HepG2 (cell line): ENCODE measurements around the gene PARP2. TPM values are rescaled to one million over a fixed set of nuclear protein-coding genes. Genes with fewer than 3 reads are reported as not detected.

ENCODE experiments used
- KLF9 ChIP-seq: IDR thresholded peaks from 2 replicates; pipeline ENCODE4 v1.6.1; 2016; ENCODE audit warnings: low read depth
- NFRKB ChIP-seq: fragments of 450-650 bp; IDR thresholded peaks from 2 replicates; pipeline ENCODE4 v1.6.1; 2017
- PAX8 ChIP-seq: sonication (generic); formaldehyde crosslinking; IDR thresholded peaks from 2 replicates; pipeline ENCODE4 v1.8.0; 2022; ENCODE audit warnings: mild to moderate bottlenecking, missing genetic modification reagents, borderline replicate concordance
- PPARG ChIP-seq: conservative IDR thresholded peaks from 2 replicates; pipeline ENCODE4 v1.6.1; 2016; ENCODE audit warnings: missing biosample characterization, missing genetic modification reagents
- PRMT3 ChIP-seq: sonication (generic); formaldehyde crosslinking; IDR thresholded peaks from 2 replicates; pipeline ENCODE4 v1.8.1; 2022; ENCODE audit warnings: low read depth, mild to moderate bottlenecking, moderate library complexity, missing genetic modification reagents, borderline replicate concordance
- RARG ChIP-seq: sonication (generic); formaldehyde crosslinking; IDR thresholded peaks from 2 replicates; pipeline ENCODE4 v1.4.0; 2020; ENCODE audit warnings: low read depth, mild to moderate bottlenecking, missing genetic modification reagents
- TOPORS ChIP-seq: sonication (generic); formaldehyde crosslinking; IDR thresholded peaks from 2 replicates; pipeline ENCODE4 v1.8.0; 2023; ENCODE audit warnings: mild to moderate bottlenecking, missing genetic modification reagents
- TRIM24 ChIP-seq: sonication (generic); formaldehyde crosslinking; IDR thresholded peaks from 2 replicates; pipeline ENCODE4 v1.8.0; 2022; ENCODE audit warnings: mild to moderate bottlenecking, missing genetic modification reagents
- ZNF10 ChIP-seq: sonication (generic); formaldehyde crosslinking; IDR thresholded peaks from 2 replicates; pipeline ENCODE4 v1.4.0; 2020; ENCODE audit warnings: mild to moderate bottlenecking, low read depth, missing genetic modification reagents, borderline replicate concordance
- ZNF484 ChIP-seq: sonication (generic); formaldehyde crosslinking; IDR thresholded peaks from 2 replicates; pipeline ENCODE4 v1.5.1; 2020; ENCODE audit warnings: mild to moderate bottlenecking, low read depth, missing genetic modification reagents, borderline replicate concordance
- ZNF879 ChIP-seq: sonication (generic); formaldehyde crosslinking; IDR thresholded peaks from 2 replicates; pipeline ENCODE4 v1.8.1; 2023; ENCODE audit warnings: missing genetic modification reagents
- polyA plus RNA-seq, 8 experiments: library from polyadenylated mRNA; depleted of rRNA in 3 of 8; stranded (reverse) in 7 of 8; unstranded in 1 of 8; fragments of >200 nt; fragmentation: Illumina TruSeq in 4 of 8; extraction: Trizol in 4 of 8; gene quantifications; 2 replicates each; pipeline versions ENCODE4 v1.2.1 to v1.2.3, GENCODE V29; 2011 to 2016; ENCODE audit warnings: low read depth in 4 of 8, missing spikeins in 1 of 8, mixed read lengths in 1 of 8; ENCODE audit not compliant: insufficient read depth in 1 of 8
- total RNA-seq, 5 experiments: library from RNA; depleted of rRNA; stranded (reverse); fragments of >200 nt; fragmentation: Illumina TruSeq; extraction: Trizol; gene quantifications; 2 replicates each; pipeline ENCODE4 v1.2.3, GENCODE V29; 2016; ENCODE audit warnings: low read depth in 1 of 5
- TF ChIP-seq, protein P1 (sequence below): sonication (generic); formaldehyde crosslinking; IDR thresholded peaks from 2 replicates; pipeline ENCODE4 v1.9.0; 2021; ENCODE audit warnings: missing genetic modification reagents, borderline replicate concordance
- TF ChIP-seq, protein P2 (sequence below): sonication (generic); formaldehyde crosslinking; IDR thresholded peaks from 2 replicates; pipeline ENCODE4 v1.4.0; 2020; ENCODE audit warnings: mild to moderate bottlenecking, low read depth, missing genetic modification reagents
- TF ChIP-seq, protein P3 (sequence below): fragments of 450-650 bp; IDR thresholded peaks from 2 replicates; pipeline ENCODE4 v1.6.1; 2017; ENCODE audit warnings: mild to moderate bottlenecking
- TF ChIP-seq, protein P4 (sequence below), 2 experiments: sonication (generic) in 1 of 2; formaldehyde crosslinking in 1 of 2; IDR thresholded peaks; 2 replicates each; pipeline versions ENCODE4 v1.5.1 to v1.6.1; 2011 to 2020; ENCODE audit warnings: borderline replicate concordance in 1 of 2, low read depth in 1 of 2, low read length in 1 of 2, mild to moderate bottlenecking in 1 of 2, missing genetic modification reagents in 1 of 2, moderate library complexity in 1 of 2
- TF ChIP-seq, protein P5 (sequence below): IDR thresholded peaks from 2 replicates; pipeline ENCODE4 v1.6.1; 2012; ENCODE audit warnings: low read length, improper control_type of control experiment

Gene PARP2
- total and polyA plus RNA-seq, 2 of the 13 experiments (the other 11 are each of a cell fraction or from before 2014, with no cell fraction given): 37.3 to 38.4 TPM

DNA sequence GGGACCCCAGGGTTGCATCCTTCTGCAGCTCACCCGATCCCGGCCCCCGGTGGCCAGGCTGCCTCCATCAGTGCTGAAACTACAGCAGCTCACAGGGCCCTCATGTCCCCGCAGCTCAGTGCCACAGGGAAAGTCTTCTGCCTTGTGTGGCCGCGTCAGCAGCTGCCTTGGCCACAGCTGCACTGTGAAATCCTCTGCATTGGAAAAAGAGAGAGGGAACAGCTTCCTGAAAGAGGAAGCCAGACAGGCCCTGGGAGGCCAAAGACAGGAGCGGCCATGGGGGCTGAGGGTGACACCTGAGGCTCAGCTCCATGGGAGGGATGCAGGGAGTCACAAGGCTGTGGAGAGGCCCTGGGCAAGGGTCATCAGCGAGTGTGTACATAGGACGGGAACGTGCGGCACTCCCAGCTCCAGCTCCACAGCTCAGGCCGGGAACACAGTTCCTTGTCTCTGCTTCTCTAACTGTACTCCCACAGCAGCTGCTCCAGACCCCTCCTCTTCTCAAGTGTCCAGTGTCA lies 32.7 kb downstream of the PARP2 start (continued):
- TF ChIP-seq ZNF484 (CRISPR knock-in tag): no peak
- 0 out of 2 replicates have a peak, but pooled peaks have one; percentile 9 for TF ChIP-seq PAX8 (CRISPR knock-in tag)
- TF ChIP-seq, protein P1, sequence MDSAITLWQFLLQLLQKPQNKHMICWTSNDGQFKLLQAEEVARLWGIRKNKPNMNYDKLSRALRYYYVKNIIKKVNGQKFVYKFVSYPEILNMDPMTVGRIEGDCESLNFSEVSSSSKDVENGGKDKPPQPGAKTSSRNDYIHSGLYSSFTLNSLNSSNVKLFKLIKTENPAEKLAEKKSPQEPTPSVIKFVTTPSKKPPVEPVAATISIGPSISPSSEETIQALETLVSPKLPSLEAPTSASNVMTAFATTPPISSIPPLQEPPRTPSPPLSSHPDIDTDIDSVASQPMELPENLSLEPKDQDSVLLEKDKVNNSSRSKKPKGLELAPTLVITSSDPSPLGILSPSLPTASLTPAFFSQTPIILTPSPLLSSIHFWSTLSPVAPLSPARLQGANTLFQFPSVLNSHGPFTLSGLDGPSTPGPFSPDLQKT (CRISPR knock-in tag): no peak
- TF ChIP-seq, protein P2, sequence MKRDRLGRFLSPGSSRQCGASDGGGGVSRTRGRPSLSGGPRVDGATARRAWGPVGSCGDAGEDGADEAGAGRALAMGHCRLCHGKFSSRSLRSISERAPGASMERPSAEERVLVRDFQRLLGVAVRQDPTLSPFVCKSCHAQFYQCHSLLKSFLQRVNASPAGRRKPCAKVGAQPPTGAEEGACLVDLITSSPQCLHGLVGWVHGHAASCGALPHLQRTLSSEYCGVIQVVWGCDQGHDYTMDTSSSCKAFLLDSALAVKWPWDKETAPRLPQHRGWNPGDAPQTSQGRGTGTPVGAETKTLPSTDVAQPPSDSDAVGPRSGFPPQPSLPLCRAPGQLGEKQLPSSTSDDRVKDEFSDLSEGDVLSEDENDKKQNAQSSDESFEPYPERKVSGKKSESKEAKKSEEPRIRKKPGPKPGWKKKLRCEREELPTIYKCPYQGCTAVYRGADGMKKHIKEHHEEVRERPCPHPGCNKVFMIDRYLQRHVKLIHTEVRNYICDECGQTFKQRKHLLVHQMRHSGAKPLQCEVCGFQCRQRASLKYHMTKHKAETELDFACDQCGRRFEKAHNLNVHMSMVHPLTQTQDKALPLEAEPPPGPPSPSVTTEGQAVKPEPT: no peak
- TF ChIP-seq, protein P3, sequence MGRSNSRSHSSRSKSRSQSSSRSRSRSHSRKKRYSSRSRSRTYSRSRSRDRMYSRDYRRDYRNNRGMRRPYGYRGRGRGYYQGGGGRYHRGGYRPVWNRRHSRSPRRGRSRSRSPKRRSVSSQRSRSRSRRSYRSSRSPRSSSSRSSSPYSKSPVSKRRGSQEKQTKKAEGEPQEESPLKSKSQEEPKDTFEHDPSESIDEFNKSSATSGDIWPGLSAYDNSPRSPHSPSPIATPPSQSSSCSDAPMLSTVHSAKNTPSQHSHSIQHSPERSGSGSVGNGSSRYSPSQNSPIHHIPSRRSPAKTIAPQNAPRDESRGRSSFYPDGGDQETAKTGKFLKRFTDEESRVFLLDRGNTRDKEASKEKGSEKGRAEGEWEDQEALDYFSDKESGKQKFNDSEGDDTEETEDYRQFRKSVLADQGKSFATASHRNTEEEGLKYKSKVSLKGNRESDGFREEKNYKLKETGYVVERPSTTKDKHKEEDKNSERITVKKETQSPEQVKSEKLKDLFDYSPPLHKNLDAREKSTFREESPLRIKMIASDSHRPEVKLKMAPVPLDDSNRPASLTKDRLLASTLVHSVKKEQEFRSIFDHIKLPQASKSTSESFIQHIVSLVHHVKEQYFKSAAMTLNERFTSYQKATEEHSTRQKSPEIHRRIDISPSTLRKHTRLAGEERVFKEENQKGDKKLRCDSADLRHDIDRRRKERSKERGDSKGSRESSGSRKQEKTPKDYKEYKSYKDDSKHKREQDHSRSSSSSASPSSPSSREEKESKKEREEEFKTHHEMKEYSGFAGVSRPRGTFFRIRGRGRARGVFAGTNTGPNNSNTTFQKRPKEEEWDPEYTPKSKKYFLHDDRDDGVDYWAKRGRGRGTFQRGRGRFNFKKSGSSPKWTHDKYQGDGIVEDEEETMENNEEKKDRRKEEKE: no peak
- TF ChIP-seq PPARG (CRISPR knock-in tag): no peak; the same call in 1 of the 2 replicates
- TF ChIP-seq, protein P4, sequence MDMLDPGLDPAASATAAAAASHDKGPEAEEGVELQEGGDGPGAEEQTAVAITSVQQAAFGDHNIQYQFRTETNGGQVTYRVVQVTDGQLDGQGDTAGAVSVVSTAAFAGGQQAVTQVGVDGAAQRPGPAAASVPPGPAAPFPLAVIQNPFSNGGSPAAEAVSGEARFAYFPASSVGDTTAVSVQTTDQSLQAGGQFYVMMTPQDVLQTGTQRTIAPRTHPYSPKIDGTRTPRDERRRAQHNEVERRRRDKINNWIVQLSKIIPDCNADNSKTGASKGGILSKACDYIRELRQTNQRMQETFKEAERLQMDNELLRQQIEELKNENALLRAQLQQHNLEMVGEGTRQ (IDR thresholded peaks at IDR 0.05; ENCODE audit: low read depth, low read length): no peak
- TF ChIP-seq, protein P4 (CRISPR knock-in tag; IDR thresholded peaks at IDR 0.05; ENCODE audit: borderline replicate concordance): no peak
- no peak for TF ChIP-seq KLF9 (CRISPR knock-in tag)
- no peak for TF ChIP-seq RARG (CRISPR knock-in tag)
- TF ChIP-seq ZNF879: no peak
- TF ChIP-seq ZNF10 (CRISPR knock-in tag): no peak
- TF ChIP-seq TOPORS (CRISPR knock-in tag): no peak
- TF ChIP-seq PRMT3: no peak
- no peak for TF ChIP-seq NFRKB
- TF ChIP-seq TRIM24 (CRISPR knock-in tag): no peak
- TF ChIP-seq, protein P5, sequence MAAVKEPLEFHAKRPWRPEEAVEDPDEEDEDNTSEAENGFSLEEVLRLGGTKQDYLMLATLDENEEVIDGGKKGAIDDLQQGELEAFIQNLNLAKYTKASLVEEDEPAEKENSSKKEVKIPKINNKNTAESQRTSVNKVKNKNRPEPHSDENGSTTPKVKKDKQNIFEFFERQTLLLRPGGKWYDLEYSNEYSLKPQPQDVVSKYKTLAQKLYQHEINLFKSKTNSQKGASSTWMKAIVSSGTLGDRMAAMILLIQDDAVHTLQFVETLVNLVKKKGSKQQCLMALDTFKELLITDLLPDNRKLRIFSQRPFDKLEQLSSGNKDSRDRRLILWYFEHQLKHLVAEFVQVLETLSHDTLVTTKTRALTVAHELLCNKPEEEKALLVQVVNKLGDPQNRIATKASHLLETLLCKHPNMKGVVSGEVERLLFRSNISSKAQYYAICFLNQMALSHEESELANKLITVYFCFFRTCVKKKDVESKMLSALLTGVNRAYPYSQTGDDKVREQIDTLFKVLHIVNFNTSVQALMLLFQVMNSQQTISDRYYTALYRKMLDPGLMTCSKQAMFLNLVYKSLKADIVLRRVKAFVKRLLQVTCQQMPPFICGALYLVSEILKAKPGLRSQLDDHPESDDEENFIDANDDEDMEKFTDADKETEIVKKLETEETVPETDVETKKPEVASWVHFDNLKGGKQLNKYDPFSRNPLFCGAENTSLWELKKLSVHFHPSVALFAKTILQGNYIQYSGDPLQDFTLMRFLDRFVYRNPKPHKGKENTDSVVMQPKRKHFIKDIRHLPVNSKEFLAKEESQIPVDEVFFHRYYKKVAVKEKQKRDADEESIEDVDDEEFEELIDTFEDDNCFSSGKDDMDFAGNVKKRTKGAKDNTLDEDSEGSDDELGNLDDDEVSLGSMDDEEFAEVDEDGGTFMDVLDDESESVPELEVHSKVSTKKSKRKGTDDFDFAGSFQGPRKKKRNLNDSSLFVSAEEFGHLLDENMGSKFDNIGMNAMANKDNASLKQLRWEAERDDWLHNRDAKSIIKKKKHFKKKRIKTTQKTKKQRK: no peak
